GM12878 (cell line): ENCODE measurements around the gene TRPM1.

Experiments used
- CREM ChIP-seq: IDR thresholded peaks from 2 replicates; pipeline ENCODE4 v1.6.1; 2014; ENCODE audit warnings: antibody characterized with exemption, low read depth
- CTCF ChIP-seq, 3 experiments: IDR thresholded peaks in 2 of 3; conservative IDR thresholded peaks in 1 of 3; 2 replicates each; pipeline ENCODE4 v1.5.1; 2011; ENCODE audit warnings: low read depth in 3 of 3, low read length in 3 of 3, mild to moderate bottlenecking in 3 of 3, control low read depth in 2 of 3, moderate library complexity in 2 of 3, inconsistent platforms in 1 of 3, mixed read lengths in 1 of 3; ENCODE audit not compliant: control insufficient read depth in 2 of 3, insufficient read depth in 1 of 3; ENCODE audit errors: extremely low read depth in 1 of 3
- E2F4 ChIP-seq: IDR thresholded peaks from 2 replicates; pipeline ENCODE4 v1.6.1; 2012; ENCODE audit warnings: low read depth, low read length, improper control_type of control experiment
- HDAC2 ChIP-seq: fragments of 200-600 bp; sonication (generic); IDR thresholded peaks from 2 replicates; pipeline ENCODE4 v1.6.1; 2017
- MEF2A ChIP-seq: IDR thresholded peaks from 2 replicates; pipeline ENCODE4 v1.6.1; 2011; ENCODE audit warnings: low read depth, mild to moderate bottlenecking, low read length, moderate library complexity; ENCODE audit not compliant: insufficient read depth
- NFIC ChIP-seq: IDR thresholded peaks from 2 replicates; pipeline ENCODE4 v1.6.1; 2012; ENCODE audit warnings: low read depth, mild to moderate bottlenecking, inconsistent platforms, low read length, moderate library complexity
- NFYB ChIP-seq: IDR thresholded peaks from 2 replicates; pipeline ENCODE4 v1.6.1; 2011; ENCODE audit warnings: low read depth, mild to moderate bottlenecking, low read length, improper control_type of control experiment, moderate library complexity; ENCODE audit not compliant: insufficient read depth
- NR2F1 ChIP-seq: fragments of 450-650 bp; conservative IDR thresholded peaks from 2 replicates; pipeline ENCODE4 v1.6.1; 2017; ENCODE audit warnings: mild to moderate bottlenecking
- RFX5 ChIP-seq: IDR thresholded peaks from 2 replicates; pipeline ENCODE4 v1.6.1; 2011; ENCODE audit warnings: low read depth, low read length, improper control_type of control experiment
- TAF1 ChIP-seq: IDR thresholded peaks from 2 replicates; pipeline ENCODE4 v1.6.1; 2011; ENCODE audit warnings: mild to moderate bottlenecking, low read depth, low read length, borderline replicate concordance
- TCF7 ChIP-seq: IDR thresholded peaks from 2 replicates; pipeline ENCODE4 v1.6.1; 2014; ENCODE audit warnings: antibody characterized with exemption, borderline replicate concordance
- ZSCAN29 ChIP-seq: fragments of 450-650 bp; IDR thresholded peaks from 2 replicates; pipeline ENCODE4 v1.6.1; 2017; ENCODE audit warnings: mild to moderate bottlenecking, moderate library complexity

- TF ChIP-seq RFX5 (no peak), TCF7 (no peak), NFIC (no peak), TAF1 (no peak), CTCF (IDR thresholded peaks at IDR 0.05 in 2 of 3, conservative IDR thresholded peaks at IDR 0.05 in 1 of 3; ENCODE audit: control insufficient read depth in 2 of 3, extremely low read depth in 1 of 3, insufficient read depth in 1 of 3, low read depth in 3 of 3, low read length in 3 of 3) (no peak), ZSCAN29 (no peak), NFYB (no peak), E2F4 (no peak), NR2F1 (no peak), MEF2A (no peak), HDAC2 (no peak), CREM (no peak)
Observed at GRCh38 chr15:31017311-31017710, 84.2 kb downstream of the TRPM1 start.
